GM19467 (cell line): ENCODE results near the gene B3GNT2.
A peak's percentile ranks its signal among the peaks of the same experiment; 100 is the strongest.
"Not testable (repeated sequence)": the region's sequence is repeated elsewhere in the genome, so short reads cannot be mapped to it uniquely, and the experiment has no call there.

Source experiments
- ATAC-seq: cut with Tn5 transposase; IDR thresholded peaks from one replicate; pipeline ENCODE4 v1.9.1; 2021; ENCODE audit warnings: mild to moderate bottlenecking, moderate library complexity; ENCODE audit not compliant: unreplicated experiment

The B3GNT2 gene

GRCh38 chr2:62184512-62185230, 11.2 kb upstream of the B3GNT2 start:
- ATAC-seq: no peak

- no peak for ATAC-seq
Observed at GRCh38 chr2:62185475-62186155, 10.3 kb upstream of the B3GNT2 start.

GRCh38 chr2:62186156-62186905, 9.6 kb upstream of the B3GNT2 start:
- ATAC-seq: no peak

- ATAC-seq: no peak
Observed at GRCh38 chr2:62187246-62187645, 8.7 kb upstream of the B3GNT2 start.

GRCh38 chr2:62188416-62188815, 7.5 kb upstream of the B3GNT2 start:
- ATAC-seq: no peak

- no peak for ATAC-seq
Observed at GRCh38 chr2:62189196-62189595, 6.7 kb upstream of the B3GNT2 start.

GRCh38 chr2:62192811-62193210, 3.1 kb upstream of the B3GNT2 start:
- ATAC-seq: no peak

GRCh38 chr2:62194558-62195420, 1.1 kb upstream of the B3GNT2 start:
- ATAC-seq: no peak

- ATAC-seq: peak; percentile 19
Observed at GRCh38 chr2:62196278-62196901, 475 bp downstream of the B3GNT2 start.

- peak; percentile 24 for ATAC-seq
Observed at GRCh38 chr2:62197011-62197924, 1.4 kb downstream of the B3GNT2 start.

- no peak for ATAC-seq
Observed at GRCh38 chr2:62197925-62198633, 2.2 kb downstream of the B3GNT2 start.

GRCh38 chr2:62198854-62199253, 2.9 kb downstream of the B3GNT2 start:
- not testable (repeated sequence) for ATAC-seq

GRCh38 chr2:62199392-62200125, 3.6 kb downstream of the B3GNT2 start:
- ATAC-seq: no peak

- ATAC-seq: no peak
Observed at GRCh38 chr2:62200291-62200841, 4.5 kb downstream of the B3GNT2 start.

GRCh38 chr2:62200868-62201267, 5.0 kb downstream of the B3GNT2 start:
- ATAC-seq: no peak

GRCh38 chr2:62201307-62201706, 5.4 kb downstream of the B3GNT2 start:
- no peak for ATAC-seq

- no peak for ATAC-seq
Observed at GRCh38 chr2:62202019-62202722, 6.3 kb downstream of the B3GNT2 start.
